GM12878 (cell line): ENCODE measurements around the gene GRAMD1A. TPM values are rescaled to one million over a fixed set of nuclear protein-coding genes. Genes with fewer than 3 reads are reported as not detected.
"Not testable (repeated sequence)": the region's sequence is repeated elsewhere in the genome, so short reads cannot be mapped to it uniquely, and the experiment has no call there.

Source experiments
- ATAC-seq: fragments of 200-7000 bp; cut with Tn5 transposase; 3 replicates; pipeline ENCODE4 v1.9.1; 2020; ENCODE audit warnings: mild to moderate bottlenecking, moderate library complexity
- BruUV-seq: library from RNA; stranded (reverse); fragments of 400-500 nt; replicated peaks from 2 replicates; lab custom pipeline; 2021; lab: Mats Ljungman, UMichigan
- CTCF ChIA-PET: fragments of 300-600 bp; sonication (Branson Sonifier 250); formaldehyde crosslinking; extraction: SDS; loops from one replicate; lab custom pipeline; 2021; ENCODE audit warnings: inconsistent platforms; lab: Yijun Ruan, JAX
- POLR2A ChIA-PET: fragments of 350-600 bp; formaldehyde crosslinking; extraction: SDS; loops from one replicate; lab custom pipeline; 2021; ENCODE audit warnings: inconsistent platforms; lab: Charles Lee
- RAD21 ChIA-PET: fragments of 300-600 bp; sonication (Branson Sonifier 250); formaldehyde crosslinking; loops from one replicate; lab custom pipeline; 2023; ENCODE audit warnings: antibody characterized with exemption; ENCODE audit not compliant: unreplicated experiment; lab: Charles Lee
- SMC1A ChIA-PET: fragments of 300-600 bp; sonication (Branson Sonifier 250); formaldehyde crosslinking; loops from one replicate; lab custom pipeline; 2023; ENCODE audit not compliant: unreplicated experiment, uncharacterized antibody; lab: Charles Lee
- DNase-seq: peaks from one replicate; pipeline ENCODE4 v3.0.0-alpha.2; 2011; ENCODE audit warnings: low read depth, low spot score
- FAIRE-seq: peaks from 3 replicates; lab custom pipeline; 2011; peaks lifted over from hg19 to GRCh38; lab: Jason Lieb, UNC
- H2AFZ ChIP-seq: 2 replicates; pipeline ENCODE4 v1.6.0; 2011; ENCODE audit warnings: low read depth, low read length, control low read depth; ENCODE audit not compliant: control insufficient read depth
- H3K27ac ChIP-seq: 2 replicates; pipeline ENCODE4 v1.5.1; 2011; ENCODE audit warnings: control low read depth; ENCODE audit not compliant: control insufficient read depth, insufficient read depth
- H3K27me3 ChIP-seq, 2 experiments: replicated peaks in 1 of 2; 2 replicates each; pipeline versions ENCODE4 v1.6.0 to v1.6.1; 2011; ENCODE audit warnings: low read length in 1 of 2; ENCODE audit not compliant: control insufficient read depth in 2 of 2, insufficient read depth in 2 of 2
- H3K36me3 ChIP-seq, 2 experiments: 2 replicates each; pipeline ENCODE4 v1.5.1; 2011; ENCODE audit warnings: low read length in 1 of 2; ENCODE audit not compliant: control insufficient read depth in 2 of 2, insufficient read depth in 2 of 2
- H3K4me1 ChIP-seq: 2 replicates; pipeline ENCODE4 v1.6.1; 2011; ENCODE audit warnings: mild to moderate bottlenecking, low read length, moderate library complexity, mixed read lengths; ENCODE audit not compliant: control insufficient read depth, insufficient read depth
- H3K4me2 ChIP-seq: 2 replicates; pipeline ENCODE4 v1.6.0; 2011; ENCODE audit warnings: control low read depth; ENCODE audit not compliant: control insufficient read depth, insufficient read depth
- H3K4me3 ChIP-seq: fragments of 200-600 bp; sonication (generic); 2 replicates; pipeline ENCODE4 v1.5.1; 2016
- H3K79me2 ChIP-seq: 2 replicates; pipeline ENCODE4 v1.6.0; 2011; ENCODE audit warnings: low read length; ENCODE audit not compliant: control insufficient read depth, insufficient read depth
- H3K9ac ChIP-seq: 2 replicates; pipeline ENCODE4 v1.8.0; 2011; ENCODE audit warnings: low read length, control low read depth, mixed read lengths; ENCODE audit not compliant: control insufficient read depth, insufficient read depth
- H3K9me3 ChIP-seq: replicated peaks from 3 replicates; pipeline ENCODE4 v1.5.1; 2011; ENCODE audit warnings: mild to moderate bottlenecking, low read length; ENCODE audit not compliant: control insufficient read depth, insufficient read depth
- H4K20me1 ChIP-seq: 2 replicates; pipeline ENCODE4 v1.6.0; 2011; ENCODE audit not compliant: control insufficient read depth, insufficient read depth
- BHLHE40 ChIP-seq, 2 experiments: fragments of 450-650 bp in 1 of 2; IDR thresholded peaks; 2 replicates each; pipeline ENCODE4 v1.6.1; 2011 to 2017; ENCODE audit warnings: low read depth in 2 of 2, borderline replicate concordance in 1 of 2, improper control_type of control experiment in 1 of 2, low read length in 1 of 2, mild to moderate bottlenecking in 1 of 2
- JUND ChIP-seq: IDR thresholded peaks from 2 replicates; pipeline ENCODE4 v1.6.1; 2012; ENCODE audit warnings: low read depth, mild to moderate bottlenecking, low read length, improper control_type of control experiment, moderate library complexity
- RAD51 ChIP-seq: fragments of 450-650 bp; IDR thresholded peaks from 2 replicates; pipeline ENCODE4 v1.6.1; 2016; ENCODE audit warnings: moderate library complexity, mild to moderate bottlenecking, inconsistent platforms
- RUNX3 ChIP-seq: IDR thresholded peaks from 2 replicates; pipeline ENCODE4 v1.6.1; 2012; ENCODE audit warnings: low read length, inconsistent platforms
- SMARCA5 ChIP-seq: fragments of 450-650 bp; IDR thresholded peaks from 2 replicates; pipeline ENCODE4 v1.6.1; 2017; ENCODE audit warnings: mild to moderate bottlenecking
- SREBF1 ChIP-seq: IDR thresholded peaks from 2 replicates; pipeline ENCODE4 v1.6.1; 2012; ENCODE audit warnings: mild to moderate bottlenecking, low read length
- WGBS: methylation state at CpG from one replicate; pipeline ENCODE4 v1.1.6; 2016; ENCODE audit warnings: low lambda C conversion rate; ENCODE audit not compliant: insufficient replicate concordance, insufficient coverage; ENCODE audit errors: missing lambda C conversion rate; 5-methylcytosine and 5-hydroxymethylcytosine counted together
- in situ Hi-C: fragments of 300-500 bp; cut with MboI; formaldehyde crosslinking; loops from 9 replicates; pipeline ENCODE4 v1.14.3; 2018; ENCODE audit warnings: mixed read lengths
- intact Hi-C: fragments of 100-400 bp; cut with micrococcal nuclease; formaldehyde crosslinking; loops from one replicate; pipeline ENCODE4 v1.14.2; 2022; ENCODE audit not compliant: unreplicated experiment
- polyA plus RNA-seq, 11 experiments: library from polyadenylated mRNA; depleted of rRNA in 4 of 11; unstranded in 6 of 11; stranded (reverse) in 5 of 11; fragments of >200 nt; fragmentation: Nextera tagmentation in 4 of 11; fragmentation: Illumina TruSeq in 1 of 11; extraction: Ambion mirVana in 4 of 11; extraction: Trizol in 1 of 11; gene quantifications; 1 replicate in 1 of 11; 2 replicates in 10 of 11; pipeline versions ENCODE4 v1.2.1 to v1.2.3, GENCODE V29; 2011 to 2016; ENCODE audit warnings: inconsistent platforms in 2 of 11, missing spikeins in 2 of 11, low read depth in 1 of 11
- total RNA-seq, 4 experiments: library from RNA; depleted of rRNA in 3 of 4; stranded (reverse); fragments of >200 nt in 3 of 4; fragmentation: Illumina TruSeq in 1 of 4; extraction: Trizol in 1 of 4; gene quantifications; 2 replicates each; pipeline versions ENCODE4 v1.2.1 to v1.2.3, GENCODE V29; 2013 to 2021
- TF ChIP-seq, protein P1 (sequence below): IDR thresholded peaks from 2 replicates; pipeline ENCODE4 v1.6.1; 2012; ENCODE audit warnings: low read depth, low read length, improper control_type of control experiment
- TF ChIP-seq, protein P2 (sequence below): IDR thresholded peaks from 2 replicates; pipeline ENCODE4 v1.6.1; 2011; ENCODE audit warnings: borderline replicate concordance, low read depth, mild to moderate bottlenecking, moderate library complexity, mixed read lengths, low read length; ENCODE audit not compliant: insufficient read depth; ENCODE audit errors: extremely low read length

The GRAMD1A gene
- total and polyA plus RNA-seq, 10 of the 15 experiments (the other 5 are each of a cell fraction or from before 2014, with no cell fraction given), result 0.79 to 73.6 (median 35.3) TPM

DNA sequence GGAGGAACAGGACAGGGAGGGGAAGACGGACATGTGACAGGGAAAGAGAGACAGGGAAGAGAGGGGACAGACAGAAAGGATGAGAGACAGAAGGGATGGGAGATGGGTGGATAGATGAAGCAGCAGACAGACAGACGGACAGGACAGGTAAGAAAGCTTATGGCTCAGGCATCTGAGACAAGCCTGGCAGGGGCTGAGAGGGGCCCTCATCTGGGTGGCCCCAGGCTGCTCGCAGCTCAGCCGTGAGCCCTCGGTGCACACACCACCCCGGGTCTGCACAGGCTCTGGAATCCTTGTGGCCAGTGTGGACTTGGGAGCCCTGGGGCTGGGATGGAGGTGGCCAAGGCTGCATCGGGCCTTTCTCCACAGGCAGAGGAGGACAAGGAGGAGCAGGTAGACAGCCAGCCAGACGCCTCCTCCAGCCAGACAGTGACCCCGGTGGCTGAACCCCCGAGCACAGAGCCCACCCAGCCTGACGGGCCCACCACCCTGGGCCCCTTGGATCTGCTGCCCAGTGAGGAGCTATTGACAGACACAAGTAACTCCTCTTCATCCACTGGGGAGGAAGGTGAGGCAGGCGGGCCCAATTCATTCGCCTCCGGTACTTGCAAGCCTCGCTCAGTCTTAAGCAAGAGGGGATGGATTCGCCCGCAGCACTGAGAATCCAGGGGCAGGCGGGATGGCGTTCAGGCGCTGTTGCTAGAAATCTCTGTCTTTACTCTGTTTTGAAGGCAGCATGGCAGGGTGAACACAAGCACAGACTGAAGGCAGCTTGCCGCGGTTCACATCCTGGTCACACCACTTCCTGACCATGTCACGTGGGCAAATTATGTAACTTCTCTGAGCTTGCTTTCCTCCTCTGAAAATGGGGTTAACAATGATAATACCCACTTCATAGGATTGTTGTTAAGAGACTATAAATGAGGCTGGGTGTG is 14.0 kb downstream of the GRAMD1A start:
- H3K4me2 ChIP-seq, result no peak overlapping the region
- H3K9ac ChIP-seq, result no peak overlapping the region
- in situ Hi-C loops, result loop anchor here (5.0 kb wide), 1 partner anchor 37 kb away; no protein-coding TSS in a partner anchor
- POLR2A ChIA-PET, result no interaction called here
- RAD21 ChIA-PET, result interaction anchor here (0.6 to 3.0 kb wide), 5 partner anchors 24 to 53 kb away, joined by 3 to 13 read pairs (median 5); no protein-coding TSS in a partner anchor
- SMC1A ChIA-PET, result interaction anchor here (0.9 kb wide), 1 partner anchor 41 kb away, joined by 4 read pairs; no protein-coding TSS in a partner anchor
- no peak overlapping the region for H2AFZ ChIP-seq
- 79% methylated on average over 23 of the region's 23 CpGs for WGBS
- DNase-seq (no peak), FAIRE-seq (peak; percentile 86), ATAC-seq (peak; percentile 35; the same call in 2 of the 3 replicates)
- CTCF ChIA-PET, result interaction anchor here (1.0 to 4.9 kb wide), 8 partner anchors 11 to 53 kb away, joined by 3 to 62 read pairs (median 5); no protein-coding TSS in a partner anchor
- H4K20me1 ChIP-seq, result no peaks in the 10 kb centered on the region
- BruUV-seq, result TSS peak; percentile 55
- H3K4me3 ChIP-seq, result no peak overlapping the region
- H3K36me3 ChIP-seq, result peaks cover 15 to 35% of the 10 kb centered on the region in 2 experiments
- peaks cover 11% of the 10 kb centered on the region for H3K4me1 ChIP-seq
- TF ChIP-seq RAD51 (peak; percentile 62; the same call in 1 of the 2 replicates), RUNX3 (peak; percentile 41), BHLHE40 (IDR thresholded peaks at IDR 0.05; ENCODE audit: borderline replicate concordance in 1 of 2, low read depth in 2 of 2, low read length in 1 of 2) (0 out of 4 replicates have a peak, but pooled peaks of 1 of the 2 experiments have one; percentile 13), SMARCA5 (no peak), JUND (no peak), SREBF1 (no peak)
- TF ChIP-seq, protein P1, sequence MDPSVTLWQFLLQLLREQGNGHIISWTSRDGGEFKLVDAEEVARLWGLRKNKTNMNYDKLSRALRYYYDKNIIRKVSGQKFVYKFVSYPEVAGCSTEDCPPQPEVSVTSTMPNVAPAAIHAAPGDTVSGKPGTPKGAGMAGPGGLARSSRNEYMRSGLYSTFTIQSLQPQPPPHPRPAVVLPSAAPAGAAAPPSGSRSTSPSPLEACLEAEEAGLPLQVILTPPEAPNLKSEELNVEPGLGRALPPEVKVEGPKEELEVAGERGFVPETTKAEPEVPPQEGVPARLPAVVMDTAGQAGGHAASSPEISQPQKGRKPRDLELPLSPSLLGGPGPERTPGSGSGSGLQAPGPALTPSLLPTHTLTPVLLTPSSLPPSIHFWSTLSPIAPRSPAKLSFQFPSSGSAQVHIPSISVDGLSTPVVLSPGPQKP, result no peak
- TF ChIP-seq, protein P2, sequence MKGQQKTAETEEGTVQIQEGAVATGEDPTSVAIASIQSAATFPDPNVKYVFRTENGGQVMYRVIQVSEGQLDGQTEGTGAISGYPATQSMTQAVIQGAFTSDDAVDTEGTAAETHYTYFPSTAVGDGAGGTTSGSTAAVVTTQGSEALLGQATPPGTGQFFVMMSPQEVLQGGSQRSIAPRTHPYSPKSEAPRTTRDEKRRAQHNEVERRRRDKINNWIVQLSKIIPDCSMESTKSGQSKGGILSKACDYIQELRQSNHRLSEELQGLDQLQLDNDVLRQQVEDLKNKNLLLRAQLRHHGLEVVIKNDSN, result peak; percentile 74
- TF ChIP-seq, all 136 proteins: peak for 4
- H3K79me2 ChIP-seq, result no peaks in the 10 kb centered on the region
- intact Hi-C loops, result loop anchor here (1.0 kb wide), 1 partner anchor 41 kb away; no protein-coding TSS in a partner anchor
- no peak overlapping the region for H3K27ac ChIP-seq
- no peaks in the 10 kb centered on the region for H3K27me3 ChIP-seq
- no peaks in the 10 kb centered on the region for H3K9me3 ChIP-seq

DNA sequence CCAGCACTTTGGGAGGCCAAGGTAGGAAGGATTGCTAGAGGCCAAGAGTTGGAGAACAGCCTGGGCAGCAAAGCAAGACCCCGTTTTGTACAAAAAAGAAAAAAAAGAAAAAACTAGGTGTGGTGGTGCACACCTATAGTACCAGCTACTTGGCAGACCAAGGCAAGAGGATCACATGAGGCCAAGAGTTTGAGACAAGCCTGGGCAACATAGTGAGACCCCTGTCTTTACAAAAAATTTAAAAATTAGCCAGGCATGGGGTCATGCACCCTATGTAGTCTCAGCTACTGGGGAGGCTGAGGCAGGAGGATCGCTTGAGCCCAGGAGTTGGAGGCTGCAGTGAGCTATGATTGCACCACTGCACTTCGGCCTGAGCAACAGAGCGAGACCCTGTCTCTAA is 14.7 kb downstream of the GRAMD1A start:
- ChIA-PET CTCF (interaction anchor here (1.1 to 4.9 kb wide), 5 partner anchors 13 to 53 kb away, joined by 4 to 62 read pairs (median 5); no protein-coding TSS in a partner anchor), RAD21 (interaction anchor here (1.8 to 3.0 kb wide), 2 partner anchors 25 to 42 kb away, joined by 8 to 13 read pairs; no protein-coding TSS in a partner anchor)
- POLR2A ChIA-PET, SMC1A ChIA-PET, ATAC-seq, DNase-seq, H3K4me2 ChIP-seq, H3K4me3 ChIP-seq, BruUV-seq, H3K9ac ChIP-seq, FAIRE-seq, H3K9me3 ChIP-seq, intact Hi-C loops, H3K79me2 ChIP-seq, H2AFZ ChIP-seq, H3K27me3 ChIP-seq, H4K20me1 ChIP-seq, H3K27ac ChIP-seq: not testable (repeated sequence)
- WGBS, result 70% methylated on average over 4 of the region's 4 CpGs
- Histone ChIP-seq H3K4me1 (peaks cover 11% of the 10 kb centered on the region), H3K36me3 (peaks cover 19 to 37% of the 10 kb centered on the region in 2 experiments)
- in situ Hi-C loops, result loop anchor here (5.0 kb wide), 1 partner anchor 37 kb away; no protein-coding TSS in a partner anchor
